Measurements from ENCODE around the gene MSH5. TPM values are rescaled to one million over a fixed set of nuclear protein-coding genes. Genes with fewer than 3 reads are reported as not detected.
"Not testable (repeated sequence)": the region's sequence is repeated elsewhere in the genome, so short reads cannot be mapped to it uniquely, and the experiment has no call there.

The MSH5 gene
- total RNA-seq, 1 donor from 2014 or later = 50.9 TPM

- Histone ChIP-seq H3K4me1 (peaks cover 3% of the 10 kb centered on the region), H3K4me3 (no peak overlapping the region), H3K9ac (no peak overlapping the region), H3K4me2 (no peak overlapping the region), H3K27me3 (no peaks in the 10 kb centered on the region), H3K79me2 (ENCODE audit: low read depth) (no peaks in the 10 kb centered on the region), H3K9me3 (ENCODE audit: low read depth) (no peaks in the 10 kb centered on the region), H3K27ac (no peak overlapping the region), H3K36me3 (no peaks in the 10 kb centered on the region), H3F3A (ENCODE audit: low read depth) (peaks cover 1% of the 10 kb centered on the region), H4K20me1 (ENCODE audit: low read depth) (no peaks in the 10 kb centered on the region), H2AFZ (replicated peaks) (no peak overlapping the region)
- Mint-ChIP-seq H3K4me1 (peaks cover 25% of the 10 kb centered on the region), H3K4me3 (no peak overlapping the region), H3K27me3 (ENCODE audit: insufficient read depth, low read depth) (peaks cover 14% of the 10 kb centered on the region), H3K9me3 (no peaks in the 10 kb centered on the region), H3K36me3 (no peaks in the 10 kb centered on the region), H3K27ac (no peak overlapping the region)
- no peak for DNase-seq (ENCODE audit: low spot score)
- TF ChIP-seq EZH2 (IDR thresholded peaks at IDR 0.05) (no peak), EZH2phosphoT487 (IDR thresholded peaks at IDR 0.05) (no peak), CTCF (IDR thresholded peaks at IDR 0.05) (no peak)
Observed at GRCh38 chr6:31708224-31708623, 31.6 kb upstream of the MSH5 start.

- not testable (repeated sequence) for H3K9ac ChIP-seq; H3K4me2 ChIP-seq; H3K9me3 Mint-ChIP-seq; H3K9me3 ChIP-seq (ENCODE audit: low read depth); H3K36me3 Mint-ChIP-seq; H3K4me3 Mint-ChIP-seq; H3K36me3 ChIP-seq; H3K27ac ChIP-seq; H4K20me1 ChIP-seq (ENCODE audit: low read depth); H3K27me3 ChIP-seq; H3K4me3 ChIP-seq; H3K79me2 ChIP-seq (ENCODE audit: low read depth); H2AFZ ChIP-seq (replicated peaks); DNase-seq (ENCODE audit: low spot score); H3K27ac Mint-ChIP-seq
- peaks cover 12% of the 10 kb centered on the region for H3K4me1 ChIP-seq
- H3F3A ChIP-seq (ENCODE audit: low read depth) = peaks cover 11% of the 10 kb centered on the region
- H3K27me3 Mint-ChIP-seq (ENCODE audit: insufficient read depth, low read depth) = peaks cover 17% of the 10 kb centered on the region
- H3K4me1 Mint-ChIP-seq = peaks cover 32% of the 10 kb centered on the region
Observed at GRCh38 chr6:31709157-31709556, 30.6 kb upstream of the MSH5 start.

GRCh38 chr6:31710523-31711219 is 29.1 kb upstream of the MSH5 start:
- Histone ChIP-seq H3K27ac (no peak overlapping the region), H3K79me2 (ENCODE audit: low read depth) (no peaks in the 10 kb centered on the region), H3K4me2 (no peak overlapping the region), H3K9ac (no peak overlapping the region), H2AFZ (replicated peaks) (no peak overlapping the region), H3K4me3 (no peak overlapping the region), H4K20me1 (ENCODE audit: low read depth) (no peaks in the 10 kb centered on the region), H3K4me1 (peaks cover 25% of the 10 kb centered on the region), H3K27me3 (no peaks in the 10 kb centered on the region), H3K9me3 (ENCODE audit: low read depth) (no peaks in the 10 kb centered on the region), H3K36me3 (no peaks in the 10 kb centered on the region), H3F3A (ENCODE audit: low read depth) (peaks cover 21% of the 10 kb centered on the region)
- Mint-ChIP-seq H3K9me3 (no peaks in the 10 kb centered on the region), H3K27ac (peak overlapping the region; percentile 4), H3K36me3 (no peaks in the 10 kb centered on the region), H3K27me3 (ENCODE audit: insufficient read depth, low read depth) (peaks cover 19% of the 10 kb centered on the region), H3K4me1 (peaks cover 43% of the 10 kb centered on the region), H3K4me3 (peak overlapping the region; percentile 5)
- DNase-seq (ENCODE audit: low spot score) = no peak
- TF ChIP-seq EZH2 (IDR thresholded peaks at IDR 0.05) (no peak), EZH2phosphoT487 (IDR thresholded peaks at IDR 0.05) (no peak), CTCF (IDR thresholded peaks at IDR 0.05) (no peak)

GRCh38 chr6:31711233-31711632 is 28.6 kb upstream of the MSH5 start:
- peaks cover 44% of the 10 kb centered on the region for H3K4me1 Mint-ChIP-seq
- Histone ChIP-seq H2AFZ (replicated peaks) (no peak overlapping the region), H3K4me2 (no peak overlapping the region), H3K27me3 (no peaks in the 10 kb centered on the region), H3K36me3 (no peaks in the 10 kb centered on the region), H3K27ac (no peak overlapping the region), H3K79me2 (ENCODE audit: low read depth) (no peaks in the 10 kb centered on the region), H4K20me1 (ENCODE audit: low read depth) (no peaks in the 10 kb centered on the region), H3K4me1 (peaks cover 25% of the 10 kb centered on the region), H3F3A (ENCODE audit: low read depth) (peaks cover 21% of the 10 kb centered on the region), H3K9me3 (ENCODE audit: low read depth) (no peaks in the 10 kb centered on the region), H3K9ac (no peak overlapping the region), H3K4me3 (no peak overlapping the region)
- no peak for TF ChIP-seq EZH2phosphoT487 (IDR thresholded peaks at IDR 0.05)
- TF ChIP-seq CTCF (IDR thresholded peaks at IDR 0.05) = no peak
- no peak for TF ChIP-seq EZH2 (IDR thresholded peaks at IDR 0.05)
- no peak overlapping the region for H3K27ac Mint-ChIP-seq
- no peaks in the 10 kb centered on the region for H3K36me3 Mint-ChIP-seq
- H3K27me3 Mint-ChIP-seq (ENCODE audit: insufficient read depth, low read depth) = peaks cover 19% of the 10 kb centered on the region
- peak overlapping the region; percentile 75 for H3K4me3 Mint-ChIP-seq
- H3K9me3 Mint-ChIP-seq = no peaks in the 10 kb centered on the region
- no peak for DNase-seq (ENCODE audit: low spot score)

All from neural progenitor cell (in vitro differentiated cells).